Measurements from ENCODE around the gene FLACC1. TPM values are rescaled to one million over a fixed set of nuclear protein-coding genes. Genes with fewer than 3 reads are reported as not detected.

The FLACC1 gene
- total and polyA plus RNA-seq, 9 of the 15 experiments (the other 6 are each of a cell fraction or from before 2014, with no cell fraction given): 0.07 to 0.68 (median 0.22) TPM; not detected in 2

- no peak for TF ChIP-seq ZNF778 (CRISPR knock-in tag; IDR thresholded peaks at IDR 0.05)
- TF ChIP-seq YBX1 (IDR thresholded peaks at IDR 0.05): no peak
- no peak for TF ChIP-seq ZNF644 (tag; IDR thresholded peaks at IDR 0.05; ENCODE audit: low read depth)
- TF ChIP-seq ELF1 (tag; IDR thresholded peaks at IDR 0.05): no peak
- no peak for TF ChIP-seq ZBTB11 (CRISPR knock-in tag; IDR thresholded peaks at IDR 0.05)
- no peak for TF ChIP-seq HMBOX1 (IDR thresholded peaks at IDR 0.05)
- no peak for TF ChIP-seq ZNF830 (CRISPR knock-in tag; IDR thresholded peaks at IDR 0.05)
- no peak for TF ChIP-seq ZNF354B (CRISPR knock-in tag; IDR thresholded peaks at IDR 0.05)
- TF ChIP-seq ZNF134 (CRISPR knock-in tag; conservative IDR thresholded peaks at IDR 0.05): no peak
- TF ChIP-seq NUFIP1 (IDR thresholded peaks at IDR 0.05; ENCODE audit: partially characterized antibody): no peak
- TF ChIP-seq L3MBTL2 (IDR thresholded peaks at IDR 0.05): no peak
- TF ChIP-seq HDAC6 (IDR thresholded peaks at IDR 0.05; ENCODE audit: low read depth, low read length): no peak
- TF ChIP-seq KLF13 (tag; IDR thresholded peaks at IDR 0.05; ENCODE audit: borderline replicate concordance, low read depth): peak; percentile 59; the same call in 1 of the 2 replicates
- peak; percentile 91 for TF ChIP-seq MXI1 (IDR thresholded peaks at IDR 0.05; ENCODE audit: low read depth, low read length)
- no peak for TF ChIP-seq ZNF324 (CRISPR knock-in tag; IDR thresholded peaks at IDR 0.05)
- no peak for TF ChIP-seq ZNF280A (IDR thresholded peaks at IDR 0.05; ENCODE audit: low read depth, partially characterized antibody)
- TF ChIP-seq BRCA1 (IDR thresholded peaks at IDR 0.05): no peak
- no peak for TF ChIP-seq BRCA1 (CRISPR knock-in tag; IDR thresholded peaks at IDR 0.05)
- TF ChIP-seq PTRF (tag; IDR thresholded peaks at IDR 0.05): no peak
These were observed 108.8 kb downstream of the FLACC1 start (continued) for GRCh38 chr2:201248288-201248844.
